H1 (cell line): Measurements from ENCODE around the gene TRIM40. TPM values are rescaled to one million over a fixed set of nuclear protein-coding genes. Genes with fewer than 3 reads are reported as not detected.

ENCODE experiments used
- CTCF ChIA-PET: fragments of 300-600 bp; sonication (Branson Sonifier 250); formaldehyde crosslinking; loops from one replicate; lab custom pipeline; 2021; ENCODE audit not compliant: partially characterized antibody; lab: Charles Lee
- POLR2A ChIA-PET: fragments of 300-600 bp; sonication (Branson Sonifier 250); formaldehyde crosslinking; loops from one replicate; lab custom pipeline; 2021; ENCODE audit warnings: inconsistent platforms; ENCODE audit not compliant: partially characterized antibody; lab: Charles Lee
- DNase-seq, 2 experiments: peaks; one replicate each; pipeline versions ENCODE4 v3.0.0 to v3.0.0-alpha.2; 2010 to 2022; ENCODE audit warnings: low spot score in 2 of 2, low read depth in 1 of 2, mixed read lengths in 1 of 2
- FAIRE-seq: peaks from 2 replicates; lab custom pipeline; 2011; peaks lifted over from hg19 to GRCh38; lab: Jason Lieb, UNC
- H2AFZ ChIP-seq: 2 replicates; pipeline ENCODE4 v1.8.1; 2012; ENCODE audit warnings: low read length, inconsistent platforms
- H2AK5ac ChIP-seq: 2 replicates; pipeline ENCODE4 v1.6.1; 2013; ENCODE audit warnings: low read depth, low read length
- H2BK120ac ChIP-seq: replicated peaks from 2 replicates; pipeline ENCODE3; 2013; ENCODE audit warnings: low read depth, low read length, inconsistent platforms
- H2BK12ac ChIP-seq: 2 replicates; pipeline ENCODE4 v1.6.1; 2013; ENCODE audit warnings: low read depth, low read length
- H2BK15ac ChIP-seq: 2 replicates; pipeline ENCODE4 v1.6.1; 2013; ENCODE audit warnings: low read length
- H2BK20ac ChIP-seq: 2 replicates; pipeline ENCODE4 v1.6.1; 2013; ENCODE audit warnings: low read length
- H2BK5ac ChIP-seq: 2 replicates; pipeline ENCODE4 v1.6.1; 2013; ENCODE audit warnings: low read depth, low read length
- H3K14ac ChIP-seq: 2 replicates; pipeline ENCODE4 v1.6.1; 2013; ENCODE audit warnings: inconsistent platforms; ENCODE audit not compliant: insufficient read length
- H3K18ac ChIP-seq: 2 replicates; pipeline ENCODE4 v1.6.1; 2013; ENCODE audit warnings: low read length; ENCODE audit errors: extremely low read depth
- H3K23ac ChIP-seq: 2 replicates; pipeline ENCODE4 v1.6.1; 2013; ENCODE audit warnings: inconsistent platforms; ENCODE audit not compliant: insufficient read length
- H3K23me2 ChIP-seq: 2 replicates; pipeline ENCODE4 v1.6.1; 2013; ENCODE audit warnings: low read depth, low read length
- H3K27ac ChIP-seq: 2 replicates; pipeline ENCODE4 v1.6.1; 2011; ENCODE audit warnings: low read depth, low read length, inconsistent platforms
- H3K27me3 ChIP-seq, 4 experiments: replicated peaks in 1 of 4; 1 replicate in 1 of 4; 2 replicates in 3 of 4; pipeline versions ENCODE4 v1.6.1 to v1.8.1; 2011 to 2013; ENCODE audit warnings: low read length in 3 of 4, mild to moderate bottlenecking in 3 of 4, inconsistent platforms in 2 of 4, mixed read lengths in 2 of 4, moderate library complexity in 1 of 4; ENCODE audit not compliant: control insufficient read depth in 3 of 4, insufficient read depth in 3 of 4; ENCODE audit errors: extremely low read depth in 1 of 4
- H3K36me3 ChIP-seq, 4 experiments: 2 replicates each; pipeline versions ENCODE4 v1.6.1 to v1.8.1; 2011 to 2013; ENCODE audit warnings: mild to moderate bottlenecking in 4 of 4, low read length in 3 of 4, moderate library complexity in 2 of 4, control low read depth in 1 of 4, inconsistent platforms in 1 of 4; ENCODE audit not compliant: insufficient read depth in 4 of 4, control insufficient read depth in 2 of 4
- H3K4ac ChIP-seq: replicated peaks from 2 replicates; pipeline ENCODE3; 2013; ENCODE audit warnings: low read length, low read depth, mixed read lengths, inconsistent platforms; ENCODE audit not compliant: insufficient read length
- H3K4me1 ChIP-seq, 4 experiments: replicated peaks in 1 of 4; 1 replicate in 1 of 4; 2 replicates in 3 of 4; pipeline versions ENCODE4 v1.6.1 to v1.8.1; 2011 to 2013; ENCODE audit warnings: low read length in 3 of 4, inconsistent platforms in 2 of 4, mixed read lengths in 1 of 4; ENCODE audit not compliant: insufficient read depth in 4 of 4, control insufficient read depth in 3 of 4
- H3K4me2 ChIP-seq, 2 experiments: 2 replicates each; pipeline versions ENCODE4 v1.6.1 to v1.8.1; 2011 to 2013; ENCODE audit warnings: low read depth in 2 of 2, low read length in 2 of 2, control low read depth in 1 of 2, inconsistent platforms in 1 of 2, mild to moderate bottlenecking in 1 of 2; ENCODE audit not compliant: insufficient read depth in 1 of 2
- H3K4me3 ChIP-seq, 4 experiments: fragments of 200-600, 300-600 bp in 1 of 4; sonication (generic), shearing (Covaris generic), sonication (Bioruptor Twin) in 1 of 4; 2 replicates each; pipeline versions ENCODE4 v1.5.1 to v1.8.1; 2011 to 2016; ENCODE audit warnings: low read length in 4 of 4, low read depth in 3 of 4, control low read depth in 2 of 4, inconsistent platforms in 2 of 4, mild to moderate bottlenecking in 2 of 4, mixed read lengths in 1 of 4, moderate library complexity in 1 of 4; ENCODE audit not compliant: insufficient read depth in 2 of 4; ENCODE audit errors: extremely low read depth in 1 of 4
- H3K56ac ChIP-seq: replicated peaks from 2 replicates; pipeline ENCODE3; 2013; ENCODE audit warnings: low read depth, mild to moderate bottlenecking, mixed read lengths, low read length, inconsistent platforms; ENCODE audit not compliant: insufficient read length
- H3K79me1 ChIP-seq: 2 replicates; pipeline ENCODE4 v1.6.1; 2013; ENCODE audit warnings: low read depth, low read length, control low read depth
- H3K79me2 ChIP-seq, 2 experiments: 2 replicates each; pipeline versions ENCODE4 v1.6.1 to v1.8.1; 2012 to 2013; ENCODE audit warnings: low read length in 2 of 2, mild to moderate bottlenecking in 2 of 2, inconsistent platforms in 1 of 2; ENCODE audit not compliant: insufficient read depth in 2 of 2, control insufficient read depth in 1 of 2
- H3K9ac ChIP-seq, 4 experiments: replicated peaks in 1 of 4; 1 replicate in 1 of 4; 2 replicates in 3 of 4; pipeline versions ENCODE4 v1.6.1 to v1.8.1; 2011 to 2013; ENCODE audit warnings: low read depth in 3 of 4, low read length in 3 of 4, control low read depth in 2 of 4, mild to moderate bottlenecking in 2 of 4, moderate library complexity in 2 of 4, inconsistent platforms in 1 of 4; ENCODE audit errors: extremely low read depth in 1 of 4
- H3K9me3 ChIP-seq, 2 experiments: 2 replicates each; pipeline versions ENCODE4 v1.6.1 to v1.8.1; 2012 to 2013; ENCODE audit warnings: mild to moderate bottlenecking in 2 of 2, moderate library complexity in 2 of 2, control low read depth in 1 of 2, inconsistent platforms in 1 of 2, low read depth in 1 of 2, low read length in 1 of 2, mixed read lengths in 1 of 2; ENCODE audit not compliant: insufficient read depth in 2 of 2
- H4K20me1 ChIP-seq, 2 experiments: replicated peaks in 1 of 2; 2 replicates each; pipeline versions ENCODE3 to v1.8.1; 2011 to 2013; ENCODE audit warnings: inconsistent platforms in 2 of 2, low read length in 2 of 2, mild to moderate bottlenecking in 1 of 2; ENCODE audit not compliant: insufficient read depth in 2 of 2, control insufficient read depth in 1 of 2
- H4K5ac ChIP-seq: 2 replicates; pipeline ENCODE4 v1.6.1; 2013; ENCODE audit warnings: low read length, low read depth, mixed read lengths, inconsistent platforms; ENCODE audit not compliant: insufficient read length
- H4K8ac ChIP-seq: 2 replicates; pipeline ENCODE4 v1.8.0; 2013; ENCODE audit warnings: mild to moderate bottlenecking, moderate library complexity, low read length, inconsistent platforms; ENCODE audit not compliant: insufficient read depth; ENCODE audit errors: extremely low read depth
- H4K91ac ChIP-seq: replicated peaks from 2 replicates; pipeline ENCODE3; 2013; ENCODE audit warnings: low read length, mixed read lengths, inconsistent platforms; ENCODE audit not compliant: insufficient read length
- BACH1 ChIP-seq: IDR thresholded peaks from 2 replicates; pipeline ENCODE4 v1.6.1; 2012; ENCODE audit warnings: low read length, improper control_type of control experiment
- CHD1 ChIP-seq: IDR thresholded peaks from 2 replicates; pipeline ENCODE4 v1.6.1; 2012; ENCODE audit warnings: low read depth, low read length, improper control_type of control experiment
- CREB1 ChIP-seq: IDR thresholded peaks from 2 replicates; pipeline ENCODE4 v1.6.1; 2012; ENCODE audit warnings: inconsistent platforms
- RAD21 ChIP-seq, 2 experiments: IDR thresholded peaks in 1 of 2; conservative IDR thresholded peaks in 1 of 2; 2 replicates each; pipeline ENCODE4 v1.6.1; 2011; ENCODE audit warnings: low read depth in 2 of 2, low read length in 2 of 2, improper control_type of control experiment in 1 of 2, inconsistent platforms in 1 of 2, mild to moderate bottlenecking in 1 of 2, moderate library complexity in 1 of 2
- SAP30 ChIP-seq: fragments of 300-600 bp; sonication (generic); IDR thresholded peaks from 2 replicates; pipeline ENCODE4 v1.7.1; 2012; ENCODE audit warnings: low read length, moderate library complexity, mild to moderate bottlenecking, inconsistent platforms; ENCODE audit not compliant: insufficient read depth, insufficient replicate concordance
- SP1 ChIP-seq: IDR thresholded peaks from 2 replicates; pipeline ENCODE4 v1.6.1; 2011; ENCODE audit warnings: low read depth, low read length
- SUZ12 ChIP-seq: fragments of 200-600 bp; sonication (generic); IDR thresholded peaks from 2 replicates; pipeline ENCODE4 v1.6.1; 2012; ENCODE audit warnings: mild to moderate bottlenecking, inconsistent platforms, low read length, moderate library complexity, mixed read lengths
- TAF1 ChIP-seq: IDR thresholded peaks from 2 replicates; pipeline ENCODE4 v1.6.1; 2011; ENCODE audit warnings: mild to moderate bottlenecking, low read depth, low read length
- TAF7 ChIP-seq: optimal IDR thresholded peaks from 2 replicates; pipeline ENCODE3; 2011; ENCODE audit warnings: low read depth, mild to moderate bottlenecking, inconsistent platforms, low read length, moderate library complexity, borderline replicate concordance
- TBP ChIP-seq: IDR thresholded peaks from 2 replicates; pipeline ENCODE4 v1.6.1; 2011; ENCODE audit warnings: low read depth, low read length, improper control_type of control experiment
- TCF12 ChIP-seq: IDR thresholded peaks from 2 replicates; pipeline ENCODE4 v1.6.1; 2011; ENCODE audit warnings: low read depth, mild to moderate bottlenecking, low read length
- WGBS, 2 experiments: shearing (Covaris generic) in 1 of 2; methylation state at CpG; one replicate each; pipeline versions ENCODE4 v1.1.6 to v1.1.7; 2013 to 2015; ENCODE audit warnings: low lambda C conversion rate in 2 of 2, mixed read lengths in 2 of 2, inconsistent platforms in 1 of 2, low coverage in 1 of 2, missing lambda C conversion rate in 1 of 2; ENCODE audit not compliant: insufficient replicate concordance in 2 of 2, insufficient coverage in 1 of 2, insufficient read length in 1 of 2; ENCODE audit errors: extremely low coverage in 1 of 2, missing lambda C conversion rate in 1 of 2; 5-methylcytosine and 5-hydroxymethylcytosine counted together
- polyA plus RNA-seq, 7 experiments: library from polyadenylated mRNA; depleted of rRNA in 3 of 7; stranded (reverse) in 5 of 7; unstranded in 2 of 7; fragments of >200 nt in 5 of 7; fragments of 200-250 nt in 2 of 7; gene quantifications; 1 replicate in 5 of 7; 2 replicates in 1 of 7; 4 replicates in 1 of 7; pipeline versions ENCODE4 v1.2.1 to v1.2.3, GENCODE V29; 2011 to 2013; ENCODE audit warnings: missing spikeins in 2 of 7, mixed read lengths in 2 of 7
- total RNA-seq: library from RNA; stranded (reverse); fragmentation: NEBNext Ultra II Directional; extraction: Animal tissue kit (Norgen Biotek cat#: 25700); gene quantifications from 2 replicates; pipeline ENCODE4 v1.2.1, GENCODE V29; 2021

Gene TRIM40
- total and polyA plus RNA-seq, 2 of the 8 experiments (the other 6 are each of a cell fraction or from before 2014, with no cell fraction given) = not detected

- H3K56ac ChIP-seq = no peak within 1 kb of the TSS
- FAIRE-seq = no peak
- H3K4ac ChIP-seq = no peak within 1 kb of the TSS
- H3K9ac ChIP-seq = no peak within 1 kb of the TSS
- no peak within 1 kb of the TSS for H4K8ac ChIP-seq
- no peak within 1 kb of the TSS for H2BK12ac ChIP-seq
- no peak within 1 kb of the TSS for H3K27ac ChIP-seq
- H3K14ac ChIP-seq = no peak within 1 kb of the TSS
- no peaks in the 10 kb centered on the region for H3K79me2 ChIP-seq
- H2BK15ac ChIP-seq = no peak within 1 kb of the TSS
- peaks cover 0 to 13% (median 7%) of the 10 kb centered on the region in 4 experiments; a peak in 5 of 7 replicates for H3K27me3 ChIP-seq
- H2AFZ ChIP-seq = no peak within 1 kb of the TSS
- H3K4me3 ChIP-seq = no peak within 1 kb of the TSS
- 83 to 100% methylated on average over 1 to 3 of the region's 3 CpGs for WGBS, 2 experiments
- H4K91ac ChIP-seq = no peak within 1 kb of the TSS
- ChIA-PET CTCF (interaction anchor here (1.6 to 3.6 kb wide), 5 partner anchors 10 to 19 kb away, joined by 4 to 23 read pairs (median 12); no protein-coding TSS in a partner anchor), POLR2A (interaction anchor here (1.6 kb wide), 1 partner anchor 11 kb away, joined by 4 read pairs; no protein-coding TSS in a partner anchor)
- no peak within 1 kb of the TSS for H4K5ac ChIP-seq
- H3K79me1 ChIP-seq = no peaks in the 10 kb centered on the region
- H2BK20ac ChIP-seq = no peak within 1 kb of the TSS
- H2BK120ac ChIP-seq = no peak within 1 kb of the TSS
- no peaks in the 10 kb centered on the region for H3K23me2 ChIP-seq
- no peaks in the 10 kb centered on the region for H3K4me1 ChIP-seq
- no peaks in the 10 kb centered on the region for H3K36me3 ChIP-seq
- TF ChIP-seq TAF7 (no peak), SP1 (no peak), TAF1 (no peak), SAP30 (no peak), TBP (no peak), TCF12 (no peak), SUZ12 (no peak), RAD21 (IDR thresholded peaks at IDR 0.05 in 1 of 2, conservative IDR thresholded peaks at IDR 0.05 in 1 of 2; ENCODE audit: low read depth in 2 of 2, low read length in 2 of 2) (no peak), BACH1 (no peak), CHD1 (no peak), CREB1 (no peak)
- no peak within 1 kb of the TSS for H2AK5ac ChIP-seq
- H3K18ac ChIP-seq = no peak within 1 kb of the TSS
- no peak within 1 kb of the TSS for H3K23ac ChIP-seq
- H3K9me3 ChIP-seq = no peaks in the 10 kb centered on the region
- DNase-seq = no peak
- H4K20me1 ChIP-seq = no peaks in the 10 kb centered on the region
- no peak within 1 kb of the TSS for H3K4me2 ChIP-seq
- no peak within 1 kb of the TSS for H2BK5ac ChIP-seq
Observed at GRCh38 chr6:30113003-30113759, 22.8 kb upstream of the TRIM40 start, which contains the start of gene TRIM31. TRIM31 (minus strand) TSS chr6:30113090; CDS start chr6:30112805, 285 bp downstream.
